ENCODE measurements around the gene SPTAN1.

The SPTAN1 gene

DNA sequence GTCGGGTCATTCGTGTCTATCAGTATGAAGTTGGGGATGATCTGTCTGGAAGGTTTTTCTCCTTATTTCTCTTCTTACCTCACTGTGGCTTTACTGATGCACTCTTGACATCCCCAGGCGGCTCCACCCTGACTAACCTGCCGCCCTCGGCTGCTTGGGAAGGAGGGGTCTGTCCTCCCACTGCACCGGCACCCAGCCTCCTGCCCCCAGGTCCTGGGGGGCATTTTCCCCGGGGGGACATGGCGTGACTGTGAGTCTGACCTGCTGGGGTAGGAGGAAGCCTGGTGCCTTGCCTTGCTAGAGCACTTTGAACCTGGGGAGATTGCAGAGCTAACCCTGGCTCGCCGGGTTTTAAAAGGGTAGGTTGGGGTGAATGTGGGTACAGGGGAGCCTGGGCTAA lies 76.7 kb downstream of the SPTAN1 start:
- TF ChIP-seq SP1 (IDR thresholded peaks at IDR 0.05) (no peak), FOXA1 (IDR thresholded peaks at IDR 0.05) (no peak), NFRKB (IDR thresholded peaks at IDR 0.05) (no peak), HDGF (IDR thresholded peaks at IDR 0.05; ENCODE audit: borderline replicate concordance) (no peak), FOXM1 (IDR thresholded peaks at IDR 0.05; ENCODE audit: borderline replicate concordance) (no peak), SUZ12 (IDR thresholded peaks at IDR 0.05) (no peak), ARNT (IDR thresholded peaks at IDR 0.05) (no peak), CTBP1 (IDR thresholded peaks at IDR 0.05; ENCODE audit: borderline replicate concordance) (no peak), ELF4 (IDR thresholded peaks at IDR 0.05) (no peak), TARDBP (IDR thresholded peaks at IDR 0.05) (no peak), BHLHE40 (IDR thresholded peaks at IDR 0.05; ENCODE audit: borderline replicate concordance) (no peak), ZNF384 (IDR thresholded peaks at IDR 0.05) (no peak), FOXK2 (IDR thresholded peaks at IDR 0.05) (no peak)
- ChIA-PET CTCF (no interaction called here), POLR2A (no interaction called here)
- no peak for DNase-seq (ENCODE audit: extremely low spot score)

DNA sequence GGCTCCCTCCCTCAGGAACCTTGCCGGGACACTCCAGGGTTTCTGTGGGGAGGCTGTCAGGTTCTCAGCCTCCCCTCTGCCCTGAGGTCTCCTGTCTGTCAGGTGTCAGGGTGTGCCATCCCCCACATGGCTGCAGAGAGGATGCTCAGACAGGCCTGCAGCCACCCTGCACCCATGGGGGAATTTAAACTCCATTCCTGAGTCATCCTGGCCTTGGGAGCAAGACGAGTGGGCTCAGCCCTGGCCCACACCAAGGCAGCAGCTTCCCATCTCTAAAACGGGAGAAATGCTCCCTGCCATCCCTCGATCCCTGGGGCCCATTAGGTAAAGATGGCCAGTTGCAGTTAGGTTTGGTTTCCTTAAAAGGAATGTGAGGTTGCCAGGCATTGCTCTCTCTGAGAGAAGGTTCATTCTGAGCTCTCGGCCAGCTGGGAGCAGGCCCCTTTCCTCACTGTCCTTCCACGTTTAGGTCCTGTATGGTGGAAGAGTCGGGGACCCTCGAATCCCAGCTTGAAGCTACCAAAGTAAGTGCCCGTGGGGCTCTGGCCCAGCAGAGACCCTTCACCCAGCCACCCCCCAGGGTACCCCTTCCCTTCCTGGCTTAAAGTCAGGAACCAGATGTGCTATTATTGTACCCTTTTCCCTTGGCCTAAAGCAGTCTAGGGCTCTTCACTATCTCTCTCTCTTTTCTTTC lies 77.6 kb downstream of the SPTAN1 start:
- TF ChIP-seq SP1 (IDR thresholded peaks at IDR 0.05): no peak
- no peak for TF ChIP-seq CTBP1 (IDR thresholded peaks at IDR 0.05; ENCODE audit: borderline replicate concordance)
- no peak for TF ChIP-seq ARNT (IDR thresholded peaks at IDR 0.05)
- no peak for TF ChIP-seq LEF1 (IDR thresholded peaks at IDR 0.05; ENCODE audit: borderline replicate concordance)
- TF ChIP-seq FOXK2 (IDR thresholded peaks at IDR 0.05): no peak
- TF ChIP-seq L3MBTL2 (conservative IDR thresholded peaks at IDR 0.05): no peak
- no peak for TF ChIP-seq TARDBP (IDR thresholded peaks at IDR 0.05)
- TF ChIP-seq FOXA1 (IDR thresholded peaks at IDR 0.05): no peak
- TF ChIP-seq HDGF (IDR thresholded peaks at IDR 0.05; ENCODE audit: borderline replicate concordance): no peak
- TF ChIP-seq NFRKB (IDR thresholded peaks at IDR 0.05): no peak
- no peak for TF ChIP-seq SUZ12 (IDR thresholded peaks at IDR 0.05)
- no peak for TF ChIP-seq ZNF384 (IDR thresholded peaks at IDR 0.05)
- no peak for TF ChIP-seq BHLHE40 (IDR thresholded peaks at IDR 0.05; ENCODE audit: borderline replicate concordance)
- CTCF ChIA-PET: no interaction called here
- DNase-seq (ENCODE audit: extremely low spot score): no peak
- POLR2A ChIA-PET: no interaction called here

DNA sequence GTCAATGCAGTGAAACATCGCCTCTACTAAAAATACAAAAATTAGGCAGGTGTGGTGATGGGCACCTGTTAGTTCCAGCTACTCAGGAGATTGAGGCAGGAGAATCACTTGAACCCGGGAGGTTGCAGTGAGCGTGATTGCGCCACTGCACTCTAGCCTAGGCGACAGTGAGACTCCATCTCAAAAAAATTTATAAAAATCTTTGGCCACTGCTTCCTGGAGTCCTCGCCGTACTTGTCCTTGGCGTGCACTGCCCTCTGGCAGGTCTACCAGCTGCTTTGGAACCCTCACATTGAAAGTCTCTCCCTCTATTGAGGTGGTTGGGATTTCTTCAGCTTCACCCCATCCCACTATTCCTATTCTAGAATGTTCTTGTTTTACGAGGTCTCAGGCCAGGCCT lies 79.2 kb downstream of the SPTAN1 start:
- POLR2A ChIA-PET: no interaction called here
- CTCF ChIA-PET: no interaction called here
- TF ChIP-seq BHLHE40 (IDR thresholded peaks at IDR 0.05; ENCODE audit: borderline replicate concordance) (no peak), NFRKB (IDR thresholded peaks at IDR 0.05) (no peak), CTBP1 (IDR thresholded peaks at IDR 0.05; ENCODE audit: borderline replicate concordance) (no peak), FOXM1 (IDR thresholded peaks at IDR 0.05; ENCODE audit: borderline replicate concordance) (no peak), SP1 (IDR thresholded peaks at IDR 0.05) (no peak), ARNT (IDR thresholded peaks at IDR 0.05) (no peak), TARDBP (IDR thresholded peaks at IDR 0.05) (no peak), ELF4 (IDR thresholded peaks at IDR 0.05) (no peak), HDGF (IDR thresholded peaks at IDR 0.05; ENCODE audit: borderline replicate concordance) (no peak), ZNF384 (IDR thresholded peaks at IDR 0.05) (no peak), FOXA1 (IDR thresholded peaks at IDR 0.05) (no peak), FOXK2 (IDR thresholded peaks at IDR 0.05) (no peak), LEF1 (IDR thresholded peaks at IDR 0.05; ENCODE audit: borderline replicate concordance) (no peak), L3MBTL2 (conservative IDR thresholded peaks at IDR 0.05) (no peak), SUZ12 (IDR thresholded peaks at IDR 0.05) (no peak)
- TF ChIP-seq, protein P1, sequence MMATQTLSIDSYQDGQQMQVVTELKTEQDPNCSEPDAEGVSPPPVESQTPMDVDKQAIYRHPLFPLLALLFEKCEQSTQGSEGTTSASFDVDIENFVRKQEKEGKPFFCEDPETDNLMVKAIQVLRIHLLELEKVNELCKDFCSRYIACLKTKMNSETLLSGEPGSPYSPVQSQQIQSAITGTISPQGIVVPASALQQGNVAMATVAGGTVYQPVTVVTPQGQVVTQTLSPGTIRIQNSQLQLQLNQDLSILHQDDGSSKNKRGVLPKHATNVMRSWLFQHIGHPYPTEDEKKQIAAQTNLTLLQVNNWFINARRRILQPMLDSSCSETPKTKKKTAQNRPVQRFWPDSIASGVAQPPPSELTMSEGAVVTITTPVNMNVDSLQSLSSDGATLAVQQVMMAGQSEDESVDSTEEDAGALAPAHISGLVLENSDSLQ (IDR thresholded peaks at IDR 0.05): no peak
- DNase-seq (ENCODE audit: extremely low spot score): no peak

DNA sequence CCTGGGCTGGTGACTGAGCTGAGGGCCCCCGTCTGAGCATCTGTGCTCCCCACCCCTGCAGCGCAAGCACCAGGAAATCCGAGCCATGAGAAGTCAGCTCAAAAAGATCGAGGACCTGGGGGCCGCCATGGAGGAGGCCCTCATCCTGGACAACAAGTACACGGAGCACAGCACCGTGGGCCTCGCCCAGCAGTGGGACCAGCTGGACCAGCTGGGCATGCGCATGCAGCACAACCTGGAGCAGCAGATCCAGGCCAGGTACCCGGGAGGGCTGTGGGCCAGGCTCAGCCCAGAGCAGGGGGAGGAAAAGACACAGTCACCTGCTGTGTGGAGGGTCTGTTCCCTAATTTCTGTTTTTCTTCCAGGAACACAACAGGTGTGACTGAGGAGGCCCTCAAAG lies 79.7 kb downstream of the SPTAN1 start:
- no peak for DNase-seq (ENCODE audit: extremely low spot score)
- CTCF ChIA-PET: no interaction called here
- TF ChIP-seq LEF1 (IDR thresholded peaks at IDR 0.05; ENCODE audit: borderline replicate concordance) (no peak), FOXM1 (IDR thresholded peaks at IDR 0.05; ENCODE audit: borderline replicate concordance) (no peak), ARNT (IDR thresholded peaks at IDR 0.05) (no peak), SP1 (IDR thresholded peaks at IDR 0.05) (no peak), SUZ12 (IDR thresholded peaks at IDR 0.05) (no peak), TARDBP (IDR thresholded peaks at IDR 0.05) (no peak), HDGF (IDR thresholded peaks at IDR 0.05; ENCODE audit: borderline replicate concordance) (no peak), BHLHE40 (IDR thresholded peaks at IDR 0.05; ENCODE audit: borderline replicate concordance) (no peak), CTBP1 (IDR thresholded peaks at IDR 0.05; ENCODE audit: borderline replicate concordance) (no peak), L3MBTL2 (conservative IDR thresholded peaks at IDR 0.05) (no peak), NFRKB (IDR thresholded peaks at IDR 0.05) (no peak), ZNF384 (IDR thresholded peaks at IDR 0.05) (no peak)
- TF ChIP-seq, protein P1 (IDR thresholded peaks at IDR 0.05): no peak
- POLR2A ChIA-PET: no interaction called here

DNA sequence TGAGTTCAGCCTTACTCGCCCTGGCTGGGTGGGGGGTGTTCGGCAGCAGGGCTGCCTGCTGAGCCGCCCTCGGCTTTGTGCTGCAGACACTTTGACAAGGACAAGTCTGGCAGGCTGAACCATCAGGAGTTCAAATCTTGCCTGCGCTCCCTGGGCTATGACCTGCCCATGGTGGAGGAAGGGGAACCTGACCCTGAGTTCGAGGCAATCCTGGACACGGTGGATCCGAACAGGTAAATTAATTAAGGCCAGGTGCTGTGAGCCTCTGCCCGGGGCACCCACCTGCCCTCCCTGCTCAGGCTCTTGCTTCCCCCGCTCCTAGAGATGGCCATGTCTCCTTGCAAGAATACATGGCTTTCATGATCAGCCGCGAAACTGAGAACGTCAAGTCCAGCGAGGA lies 80.1 kb downstream of the SPTAN1 start:
- POLR2A ChIA-PET: no interaction called here
- CTCF ChIA-PET: no interaction called here

More for the DNA sequence above, 80.1 kb downstream of the SPTAN1 start:
- no peak for TF ChIP-seq SUZ12 (IDR thresholded peaks at IDR 0.05)
- TF ChIP-seq, protein P1 (IDR thresholded peaks at IDR 0.05): no peak
- TF ChIP-seq NFRKB (IDR thresholded peaks at IDR 0.05): no peak
- TF ChIP-seq CTBP1 (IDR thresholded peaks at IDR 0.05; ENCODE audit: borderline replicate concordance): no peak
- TF ChIP-seq FOXA1 (IDR thresholded peaks at IDR 0.05): no peak
- no peak for TF ChIP-seq ARNT (IDR thresholded peaks at IDR 0.05)
- TF ChIP-seq TARDBP (IDR thresholded peaks at IDR 0.05): no peak
- no peak for TF ChIP-seq FOXK2 (IDR thresholded peaks at IDR 0.05)
- no peak for TF ChIP-seq LEF1 (IDR thresholded peaks at IDR 0.05; ENCODE audit: borderline replicate concordance)
- TF ChIP-seq ELF4 (IDR thresholded peaks at IDR 0.05): no peak
- no peak for TF ChIP-seq L3MBTL2 (conservative IDR thresholded peaks at IDR 0.05)
- TF ChIP-seq FOXM1 (IDR thresholded peaks at IDR 0.05; ENCODE audit: borderline replicate concordance): no peak
- TF ChIP-seq BHLHE40 (IDR thresholded peaks at IDR 0.05; ENCODE audit: borderline replicate concordance): no peak
- TF ChIP-seq SP1 (IDR thresholded peaks at IDR 0.05): no peak
- no peak for TF ChIP-seq HDGF (IDR thresholded peaks at IDR 0.05; ENCODE audit: borderline replicate concordance)
- no peak for TF ChIP-seq ZNF384 (IDR thresholded peaks at IDR 0.05)
- DNase-seq (ENCODE audit: extremely low spot score): no peak
